AG04450 (cell line): ENCODE results near the gene CHRNE. TPM values are rescaled to one million over a fixed set of nuclear protein-coding genes. Genes with fewer than 3 reads are reported as not detected.

Experiments
- CTCF ChIA-PET: fragments of 300-600, 350-600 bp; formaldehyde crosslinking; extraction: SDS; loops from one replicate; lab custom pipeline; 2022; ENCODE audit warnings: antibody characterized with exemption, inconsistent platforms; lab: Charles Lee
- POLR2A ChIA-PET: fragments of 350-600 bp; formaldehyde crosslinking; extraction: SDS; loops from one replicate; lab custom pipeline; 2021; ENCODE audit warnings: antibody characterized with exemption, inconsistent platforms; lab: Yijun Ruan, JAX
- DNase-seq: peaks from one replicate; pipeline ENCODE4 v3.0.0-alpha.2; 2011; ENCODE audit warnings: low read depth, low spot score
- H3K27ac ChIP-seq: one replicate; pipeline ENCODE4 v1.5.1; 2012; ENCODE audit warnings: low read depth, low read length, control low read depth
- H3K27me3 ChIP-seq: one replicate; pipeline ENCODE4 v1.6.0; 2012; ENCODE audit warnings: low read length; ENCODE audit not compliant: control insufficient read depth, insufficient read depth
- H3K4me3 ChIP-seq: 2 replicates; pipeline ENCODE4 v1.5.1; 2011; ENCODE audit warnings: mild to moderate bottlenecking, low read depth, low read length, control low read depth
- H3K9me3 ChIP-seq: 2 replicates; pipeline ENCODE4 v1.5.1; 2012; ENCODE audit warnings: low read length; ENCODE audit not compliant: control insufficient read depth, insufficient read depth
- polyA plus RNA-seq: library from polyadenylated mRNA; depleted of rRNA; stranded (reverse); fragments of >200 nt; gene quantifications from 2 replicates; pipeline ENCODE4 v1.2.3, GENCODE V29; 2011
- TF ChIP-seq, protein P1 (sequence below): IDR thresholded peaks from 2 replicates; pipeline ENCODE4 v1.5.1; 2011; ENCODE audit warnings: low read depth, low read length, control low read depth, inconsistent platforms

Gene CHRNE
- polyA plus RNA-seq, 1 experiment: 0.19 TPM

DNA sequence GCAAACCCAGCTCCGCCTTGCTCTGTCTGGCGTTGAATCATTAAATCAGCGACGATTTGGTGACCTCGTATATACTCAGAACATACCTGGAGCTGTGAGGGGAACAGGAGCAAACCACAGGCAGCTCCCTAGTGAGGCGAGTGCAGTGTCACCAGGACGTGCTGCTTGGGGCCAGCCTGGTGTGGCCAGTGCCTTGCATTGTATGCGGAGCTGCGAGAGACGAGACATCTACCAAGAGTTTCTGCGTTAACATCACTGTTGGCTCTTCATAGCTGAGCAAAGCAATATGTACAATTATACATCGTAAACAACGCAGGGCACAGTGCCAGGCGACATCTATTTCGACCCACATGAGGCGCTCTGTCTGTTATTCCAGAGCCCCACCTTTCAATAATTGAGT lies 41.8 kb downstream of the CHRNE start:
- H3K4me3 ChIP-seq: no peak overlapping the region
- no peak overlapping the region for H3K27ac ChIP-seq
- ChIA-PET POLR2A (no interaction called here), CTCF (interaction anchor here (0.6 to 1.3 kb wide), 3 partner anchors 72 to 148 kb away, joined by 3 read pairs; no protein-coding TSS in a partner anchor)
- no peaks in the 10 kb centered on the region for H3K9me3 ChIP-seq
- TF ChIP-seq, protein P1, sequence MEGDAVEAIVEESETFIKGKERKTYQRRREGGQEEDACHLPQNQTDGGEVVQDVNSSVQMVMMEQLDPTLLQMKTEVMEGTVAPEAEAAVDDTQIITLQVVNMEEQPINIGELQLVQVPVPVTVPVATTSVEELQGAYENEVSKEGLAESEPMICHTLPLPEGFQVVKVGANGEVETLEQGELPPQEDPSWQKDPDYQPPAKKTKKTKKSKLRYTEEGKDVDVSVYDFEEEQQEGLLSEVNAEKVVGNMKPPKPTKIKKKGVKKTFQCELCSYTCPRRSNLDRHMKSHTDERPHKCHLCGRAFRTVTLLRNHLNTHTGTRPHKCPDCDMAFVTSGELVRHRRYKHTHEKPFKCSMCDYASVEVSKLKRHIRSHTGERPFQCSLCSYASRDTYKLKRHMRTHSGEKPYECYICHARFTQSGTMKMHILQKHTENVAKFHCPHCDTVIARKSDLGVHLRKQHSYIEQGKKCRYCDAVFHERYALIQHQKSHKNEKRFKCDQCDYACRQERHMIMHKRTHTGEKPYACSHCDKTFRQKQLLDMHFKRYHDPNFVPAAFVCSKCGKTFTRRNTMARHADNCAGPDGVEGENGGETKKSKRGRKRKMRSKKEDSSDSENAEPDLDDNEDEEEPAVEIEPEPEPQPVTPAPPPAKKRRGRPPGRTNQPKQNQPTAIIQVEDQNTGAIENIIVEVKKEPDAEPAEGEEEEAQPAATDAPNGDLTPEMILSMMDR: no peak
- no peak for DNase-seq
- no peaks in the 10 kb centered on the region for H3K27me3 ChIP-seq

- ChIA-PET CTCF (interaction anchor here (0.6 to 1.1 kb wide), 2 partner anchors 71 to 147 kb away, joined by 3 read pairs; no protein-coding TSS in a partner anchor), POLR2A (no interaction called here)
- TF ChIP-seq, protein P1: no peak
- Histone ChIP-seq H3K9me3 (no peaks in the 10 kb centered on the region), H3K27me3 (no peaks in the 10 kb centered on the region), H3K27ac (no peak overlapping the region), H3K4me3 (no peak overlapping the region)
- DNase-seq: no peak
These were observed 42.2 kb downstream of the CHRNE start for GRCh38 chr17:4860651-4861050.

GRCh38 chr17:4859816-4860625 lies 42.9 kb downstream of the CHRNE start:
- Histone ChIP-seq H3K4me3 (no peak overlapping the region), H3K27ac (no peak overlapping the region), H3K9me3 (no peaks in the 10 kb centered on the region), H3K27me3 (no peaks in the 10 kb centered on the region)
- ChIA-PET POLR2A (no interaction called here), CTCF (interaction anchor here (0.6 to 1.1 kb wide), 2 partner anchors 71 to 147 kb away, joined by 3 read pairs; no protein-coding TSS in a partner anchor)
- TF ChIP-seq, protein P1: no peak
- DNase-seq: no peak

- no peak for DNase-seq
- Histone ChIP-seq H3K27ac (no peak overlapping the region), H3K9me3 (no peaks in the 10 kb centered on the region), H3K4me3 (no peak overlapping the region), H3K27me3 (no peaks in the 10 kb centered on the region)
- ChIA-PET CTCF (interaction anchor here (0.5 to 1.5 kb wide), 3 partner anchors 11 to 69 kb away, joined by 3 to 7 read pairs (median 4); no protein-coding TSS in a partner anchor), POLR2A (interaction anchor here (1.0 to 1.2 kb wide), 2 partner anchors 63 to 69 kb away, joined by 3 to 4 read pairs; partner anchors contain the start of gene PSMB6)
- TF ChIP-seq, protein P1: no peak
These were observed 44.0 kb downstream of the CHRNE start for GRCh38 chr17:4858882-4859260.
